Peyer's patch (tissue), 4 donors: ENCODE measurements around the gene PTPRS. TPM values are rescaled to one million over a fixed set of nuclear protein-coding genes. Genes with fewer than 3 reads are reported as not detected.
"Not testable (repeated sequence)": the region's sequence is repeated elsewhere in the genome, so short reads cannot be mapped to it uniquely, and the experiment has no call there.

ENCODE experiments used
- DNase-seq, 3 donors: peaks; one replicate each; pipeline ENCODE4 v3.0.0-alpha.2; 2017 to 2019
- H3K27ac ChIP-seq, 4 donors: fragments of 200-600 bp; sonication (generic); one replicate each; pipeline ENCODE4 v1.5.1; 2016 to 2019
- H3K27me3 ChIP-seq, 2 donors: fragments of 200-600 bp; sonication (generic); one replicate each; pipeline ENCODE4 v1.5.1; 2019
- H3K36me3 ChIP-seq, 3 donors: fragments of 200-600 bp; sonication (generic); one replicate each; pipeline ENCODE4 v1.5.1; 2016 to 2019
- H3K4me1 ChIP-seq, 4 donors: fragments of 200-600 bp; sonication (generic); one replicate each; pipeline ENCODE4 v1.5.1; 2016 to 2019
- H3K4me3 ChIP-seq, 4 donors: fragments of 200-600 bp; sonication (generic); 1 replicate in 3 of 4; 2 replicates in 1 of 4; pipeline ENCODE4 v1.5.1; 2016 to 2019; ENCODE audit warnings: mild to moderate bottlenecking in 1 of 4
- H3K9me3 ChIP-seq, 4 donors: fragments of 200-600 bp; sonication (generic); one replicate each; pipeline ENCODE4 v1.5.1; 2016 to 2019; ENCODE audit warnings: mild to moderate bottlenecking in 1 of 4
- CTCF ChIP-seq, 6 experiments: fragments of 450-650 bp in 4 of 6; fragments of 200-600 bp in 2 of 6; sonication (generic) in 1 of 6; IDR thresholded peaks; one replicate each; pipeline ENCODE4 v1.5.1; 2017 to 2019; ENCODE audit warnings: antibody characterized with exemption in 6 of 6, mild to moderate bottlenecking in 3 of 6, moderate library complexity in 1 of 6
- POLR2A ChIP-seq, 2 donors: fragments of 450-650 bp; IDR thresholded peaks; one replicate each; pipeline ENCODE4 v1.5.1; 2017; ENCODE audit warnings: antibody characterized with exemption in 2 of 2, mild to moderate bottlenecking in 2 of 2, moderate library complexity in 2 of 2
- total RNA-seq, 4 donors: library from RNA; depleted of rRNA; stranded (reverse); fragments of >200 nt; gene quantifications; one replicate each; pipeline ENCODE4 v1.1.0, GENCODE V29; 2016

Gene PTPRS
- total RNA-seq, 4 donors from 2014 or later, result 14.2 to 85.8 (median 24.7) TPM

DNA sequence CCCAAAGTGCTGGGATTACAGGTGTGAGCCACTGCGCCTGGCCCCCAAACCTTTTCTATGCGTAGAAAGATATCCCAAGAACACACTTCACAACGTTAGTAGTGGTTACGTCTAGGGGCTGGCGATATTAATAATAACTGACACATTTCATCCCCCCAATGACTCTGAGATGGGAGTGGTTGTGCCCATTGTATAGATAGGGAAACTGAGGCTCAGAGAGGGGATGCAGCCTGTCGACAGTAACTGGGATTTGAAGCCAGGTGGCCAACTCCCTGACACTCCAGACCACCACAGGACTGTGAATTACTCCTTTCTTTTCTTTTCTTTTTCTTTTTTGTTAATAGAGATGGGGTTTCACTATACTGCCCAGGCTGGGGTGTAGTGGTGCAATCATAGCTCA lies 25.3 kb upstream of the PTPRS start:
- H3K36me3 ChIP-seq, result no peaks in the 10 kb centered on the region
- H3K4me3 ChIP-seq, result no peak overlapping the region
- TF ChIP-seq CTCF (IDR thresholded peaks at IDR 0.05) (no peak), POLR2A (IDR thresholded peaks at IDR 0.05) (no peak)
- H3K27ac ChIP-seq, result no peak overlapping the region
- no peak for DNase-seq
- H3K9me3 ChIP-seq, result no peaks in the 10 kb centered on the region
- no peaks in the 10 kb centered on the region for H3K4me1 ChIP-seq
- no peaks in the 10 kb centered on the region for H3K27me3 ChIP-seq

- H3K4me1 ChIP-seq, result no peaks in the 10 kb centered on the region
- TF ChIP-seq POLR2A (IDR thresholded peaks at IDR 0.05), result no peak
- no peak for TF ChIP-seq CTCF (IDR thresholded peaks at IDR 0.05)
- H3K4me3 ChIP-seq, result no peak overlapping the region
- H3K9me3 ChIP-seq, result no peaks in the 10 kb centered on the region
- no peak overlapping the region for H3K27ac ChIP-seq
- H3K27me3 ChIP-seq, result no peaks in the 10 kb centered on the region
- no peak for DNase-seq
- no peaks in the 10 kb centered on the region for H3K36me3 ChIP-seq
Observed at GRCh38 chr19:5364674-5365073, 24.1 kb upstream of the PTPRS start.

GRCh38 chr19:5361839-5362238 lies 21.2 kb upstream of the PTPRS start:
- not testable (repeated sequence) for H3K9me3 ChIP-seq, H3K27me3 ChIP-seq

GRCh38 chr19:5361407-5361806 lies 20.8 kb upstream of the PTPRS start:
- no peaks in the 10 kb centered on the region for H3K36me3 ChIP-seq
- H3K27me3 ChIP-seq, result no peaks in the 10 kb centered on the region
- DNase-seq, result no peak
- no peak overlapping the region for H3K27ac ChIP-seq
- H3K4me3 ChIP-seq, result no peak overlapping the region
- H3K9me3 ChIP-seq, result no peaks in the 10 kb centered on the region
- no peak for TF ChIP-seq CTCF (IDR thresholded peaks at IDR 0.05)
- TF ChIP-seq POLR2A (IDR thresholded peaks at IDR 0.05), result no peak
- H3K4me1 ChIP-seq, result no peaks in the 10 kb centered on the region

More at GRCh38 chr19:5361839-5362238, 21.2 kb upstream of the PTPRS start:
- H3K4me1 ChIP-seq, DNase-seq, H3K4me3 ChIP-seq, H3K36me3 ChIP-seq, H3K27ac ChIP-seq: not testable (repeated sequence)

DNA sequence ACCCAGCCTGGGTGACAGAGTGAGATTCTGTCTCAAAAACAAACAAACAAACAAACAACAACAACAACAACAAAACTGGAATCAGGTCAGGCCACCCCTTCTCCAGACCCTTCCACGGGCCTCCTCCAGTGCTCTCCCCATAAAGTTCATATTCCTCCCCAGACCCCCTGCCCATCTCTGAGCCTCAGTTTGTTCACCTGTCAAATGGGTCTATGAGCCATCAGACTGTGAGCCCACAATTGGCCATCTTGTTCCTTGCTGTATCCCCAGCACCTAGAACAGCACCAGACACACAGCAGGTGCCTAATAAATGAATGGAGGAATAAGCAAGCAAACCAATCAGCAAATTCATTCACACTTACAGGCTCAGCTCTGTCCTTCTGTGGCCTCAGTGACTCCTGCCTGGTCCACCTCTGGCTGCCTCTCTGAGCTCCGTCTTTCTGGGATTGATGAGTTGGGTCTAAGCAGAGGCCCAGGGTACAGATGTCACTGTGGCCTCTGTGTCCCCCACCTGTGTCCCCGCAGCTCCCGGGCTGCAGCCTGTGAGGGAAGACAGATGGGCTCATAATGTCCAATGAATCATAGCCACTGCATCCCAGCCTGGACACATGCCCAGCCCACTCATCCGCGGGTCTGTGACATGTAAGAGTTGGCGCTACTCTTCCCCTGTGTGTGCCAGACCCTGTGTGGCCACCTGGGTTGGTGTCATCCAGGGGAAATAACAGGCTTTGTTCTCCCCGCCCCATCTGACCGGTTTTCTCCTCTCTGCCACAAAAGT lies 19.6 kb upstream of the PTPRS start:
- H3K27me3 ChIP-seq, result no peaks in the 10 kb centered on the region
- H3K4me1 ChIP-seq, result no peaks in the 10 kb centered on the region
- H3K27ac ChIP-seq, result no peak overlapping the region

More for the DNA sequence above, 19.6 kb upstream of the PTPRS start:
- H3K36me3 ChIP-seq, result no peaks in the 10 kb centered on the region
- no peaks in the 10 kb centered on the region for H3K9me3 ChIP-seq
- no peak overlapping the region for H3K4me3 ChIP-seq
- no peak for DNase-seq
- no peak for TF ChIP-seq CTCF (IDR thresholded peaks at IDR 0.05)
- TF ChIP-seq POLR2A (IDR thresholded peaks at IDR 0.05), result no peak
